ENCODE results near the gene CCDC40. TPM values are rescaled to one million over a fixed set of nuclear protein-coding genes. Genes with fewer than 3 reads are reported as not detected.
A peak's percentile ranks its signal among the peaks of the same experiment; 100 is the strongest.

CCDC40 gene
- total RNA-seq, 1 experiment from 2014 or later: 14.2 TPM

GRCh38 chr17:79991924-79992648, 44.4 kb upstream of the CCDC40 start:
- CTCF ChIA-PET: no interaction called here
- H3K27ac ChIP-seq: peak overlapping the region; percentile 100
- H3K36me3 ChIP-seq (ENCODE audit: low read depth): no peaks in the 10 kb centered on the region
- H2AFZ ChIP-seq: no peak overlapping the region
- no peaks in the 10 kb centered on the region for H3K27me3 ChIP-seq (ENCODE audit: insufficient read depth, low read depth)
- BruUV-seq (replicated peaks): no TSS peak
- no peaks in the 10 kb centered on the region for H3K9me2 ChIP-seq (ENCODE audit: insufficient read depth)
- POLR2A ChIA-PET (ENCODE audit: unreplicated experiment): no interaction called here
- peaks cover 45% of the 10 kb centered on the region for H3K4me1 ChIP-seq (replicated peaks; ENCODE audit: insufficient read depth)
- H4K20me1 ChIP-seq (ENCODE audit: insufficient read depth): no peaks in the 10 kb centered on the region
- H3K79me2 ChIP-seq (ENCODE audit: low read depth): no peaks in the 10 kb centered on the region
- H3K4me3 ChIP-seq: no peak overlapping the region
- TF ChIP-seq EZH2 (IDR thresholded peaks at IDR 0.05; ENCODE audit: low read depth): no peak
- TF ChIP-seq, protein P1, sequence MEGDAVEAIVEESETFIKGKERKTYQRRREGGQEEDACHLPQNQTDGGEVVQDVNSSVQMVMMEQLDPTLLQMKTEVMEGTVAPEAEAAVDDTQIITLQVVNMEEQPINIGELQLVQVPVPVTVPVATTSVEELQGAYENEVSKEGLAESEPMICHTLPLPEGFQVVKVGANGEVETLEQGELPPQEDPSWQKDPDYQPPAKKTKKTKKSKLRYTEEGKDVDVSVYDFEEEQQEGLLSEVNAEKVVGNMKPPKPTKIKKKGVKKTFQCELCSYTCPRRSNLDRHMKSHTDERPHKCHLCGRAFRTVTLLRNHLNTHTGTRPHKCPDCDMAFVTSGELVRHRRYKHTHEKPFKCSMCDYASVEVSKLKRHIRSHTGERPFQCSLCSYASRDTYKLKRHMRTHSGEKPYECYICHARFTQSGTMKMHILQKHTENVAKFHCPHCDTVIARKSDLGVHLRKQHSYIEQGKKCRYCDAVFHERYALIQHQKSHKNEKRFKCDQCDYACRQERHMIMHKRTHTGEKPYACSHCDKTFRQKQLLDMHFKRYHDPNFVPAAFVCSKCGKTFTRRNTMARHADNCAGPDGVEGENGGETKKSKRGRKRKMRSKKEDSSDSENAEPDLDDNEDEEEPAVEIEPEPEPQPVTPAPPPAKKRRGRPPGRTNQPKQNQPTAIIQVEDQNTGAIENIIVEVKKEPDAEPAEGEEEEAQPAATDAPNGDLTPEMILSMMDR (conservative IDR thresholded peaks at IDR 0.05): no peak; the same call in 1 of the 2 replicates
- H3K4me2 ChIP-seq: peak overlapping the region; percentile 61
- peaks cover 31% of the 10 kb centered on the region for H3F3A ChIP-seq (ENCODE audit: insufficient read depth, low read depth)
- intact Hi-C loops (cut with micrococcal nuclease; ENCODE audit: unreplicated experiment): loop anchor here (2.0 to 5.0 kb wide), 3 partner anchors 75 to 253 kb away; no protein-coding TSS in a partner anchor
- no peaks in the 10 kb centered on the region for H3K9me3 ChIP-seq (ENCODE audit: insufficient read depth, low read depth)
- DNase-seq: no peak

GRCh38 chr17:79992649-79993389, 43.6 kb upstream of the CCDC40 start:
- Histone ChIP-seq H3K9me2 (ENCODE audit: insufficient read depth) (no peaks in the 10 kb centered on the region), H3K27me3 (ENCODE audit: insufficient read depth, low read depth) (no peaks in the 10 kb centered on the region), H3K4me2 (peak overlapping the region; percentile 61), H3K36me3 (ENCODE audit: low read depth) (no peaks in the 10 kb centered on the region), H2AFZ (no peak overlapping the region), H3K4me3 (no peak overlapping the region; the same call in 1 of the 2 replicates), H4K20me1 (ENCODE audit: insufficient read depth) (no peaks in the 10 kb centered on the region), H3K79me2 (ENCODE audit: low read depth) (no peaks in the 10 kb centered on the region), H3K27ac (peak overlapping the region; percentile 100), H3K4me1 (replicated peaks; ENCODE audit: insufficient read depth) (peaks cover 40% of the 10 kb centered on the region), H3F3A (ENCODE audit: insufficient read depth, low read depth) (peaks cover 38% of the 10 kb centered on the region), H3K9me3 (ENCODE audit: insufficient read depth, low read depth) (no peaks in the 10 kb centered on the region)
- TSS peak; percentile 91 for BruUV-seq (replicated peaks)
- CTCF ChIA-PET: interaction anchor here (0.5 to 1.1 kb wide), 3 partner anchors 10 to 184 kb away, joined by 3 to 4 read pairs (median 3); no protein-coding TSS in a partner anchor
- no peak for TF ChIP-seq EZH2 (IDR thresholded peaks at IDR 0.05; ENCODE audit: low read depth)
- TF ChIP-seq, protein P1 (conservative IDR thresholded peaks at IDR 0.05): no peak
- intact Hi-C loops (cut with micrococcal nuclease; ENCODE audit: unreplicated experiment): loop anchor here (2.0 to 5.0 kb wide), 3 partner anchors 76 to 254 kb away; no protein-coding TSS in a partner anchor
- POLR2A ChIA-PET (ENCODE audit: unreplicated experiment): interaction anchor here (0.5 kb wide), 1 partner anchor 10 kb away, joined by 4 read pairs; no protein-coding TSS in a partner anchor
- no peak for DNase-seq
